WTC11 (cell line): ENCODE results near the gene CLASP1. TPM values are rescaled to one million over a fixed set of nuclear protein-coding genes. Genes with fewer than 3 reads are reported as not detected.

Source experiments
- ATAC-seq: fragments of 200-7000 bp; cut with Tn5 transposase; 2 replicates; pipeline ENCODE4 v1.10.0; 2021; ENCODE audit warnings: mild to moderate bottlenecking, moderate library complexity
- CTCF ChIA-PET: fragments of 300-600 bp; sonication (Branson Sonifier 250); formaldehyde crosslinking; loops from one replicate; lab custom pipeline; 2021; ENCODE audit warnings: antibody characterized with exemption; lab: Charles Lee
- POLR2A ChIA-PET: fragments of 350-600 bp; sonication (Branson Sonifier 250); formaldehyde crosslinking; loops from one replicate; lab custom pipeline; 2021; ENCODE audit warnings: antibody characterized with exemption; lab: Charles Lee
- DNase-seq: peaks from one replicate; pipeline ENCODE4 v3.0.0; 2021; ENCODE audit warnings: low spot score
- H3K27ac Mint-ChIP-seq: 2 replicates; pipeline ENCODE4 v1.8.0; 2021; ENCODE audit warnings: mixed read lengths
- H3K27me3 Mint-ChIP-seq: 2 replicates; pipeline ENCODE4 v1.8.0; 2021; ENCODE audit warnings: low read depth, mild to moderate bottlenecking, moderate library complexity, mixed read lengths
- H3K36me3 Mint-ChIP-seq: 2 replicates; pipeline ENCODE4 v1.8.0; 2021; ENCODE audit warnings: mixed read lengths
- H3K4me1 Mint-ChIP-seq: 2 replicates; pipeline ENCODE4 v1.8.0; 2022; ENCODE audit warnings: mixed read lengths
- H3K4me3 Mint-ChIP-seq: 2 replicates; pipeline ENCODE4 v1.8.0; 2021; ENCODE audit warnings: mild to moderate bottlenecking, moderate library complexity, mixed read lengths
- H3K9me3 Mint-ChIP-seq: 2 replicates; pipeline ENCODE4 v1.8.0; 2021; ENCODE audit warnings: mixed read lengths
- CREM ChIP-seq: sonication (generic); formaldehyde crosslinking; IDR thresholded peaks from 2 replicates; pipeline ENCODE4 v1.8.1; 2022; ENCODE audit warnings: mild to moderate bottlenecking, missing genetic modification reagents, moderate library complexity
- FOXJ3 ChIP-seq: sonication (generic); formaldehyde crosslinking; IDR thresholded peaks from 2 replicates; pipeline ENCODE4 v1.9.0; 2021; ENCODE audit warnings: missing genetic modification reagents, mild to moderate bottlenecking, borderline replicate concordance
- GABPB1 ChIP-seq: sonication (generic); formaldehyde crosslinking; IDR thresholded peaks from 2 replicates; pipeline ENCODE4 v1.8.1; 2023; ENCODE audit warnings: mild to moderate bottlenecking, missing genetic modification reagents
- GRHL2 ChIP-seq: fragments of 250-450 bp; sonication (Bioruptor Pico); IDR thresholded peaks from 2 replicates; pipeline ENCODE4 v1.8.0; 2022; ENCODE audit warnings: mild to moderate bottlenecking, moderate library complexity; ENCODE audit not compliant: insufficient replicate concordance, severe bottlenecking
- JAZF1 ChIP-seq: fragments of 250-450 bp; sonication (Bioruptor Pico); IDR thresholded peaks from 2 replicates; pipeline ENCODE4 v1.9.0; 2021; ENCODE audit warnings: moderate library complexity, mild to moderate bottlenecking, inconsistent platforms
- MYBL2 ChIP-seq: sonication (generic); formaldehyde crosslinking; IDR thresholded peaks from 2 replicates; pipeline ENCODE4 v1.8.1; 2023; ENCODE audit warnings: mild to moderate bottlenecking, moderate library complexity, missing genetic modification reagents
- NR3C1 ChIP-seq: sonication (generic); formaldehyde crosslinking; conservative IDR thresholded peaks from 2 replicates; pipeline ENCODE4 v1.8.1; 2023; ENCODE audit warnings: low read depth, mild to moderate bottlenecking, missing genetic modification reagents
- OVOL2 ChIP-seq: fragments of 250-450 bp; sonication (Bioruptor Pico); IDR thresholded peaks from 2 replicates; pipeline ENCODE4 v1.9.0; 2021; ENCODE audit warnings: mild to moderate bottlenecking, borderline replicate concordance
- SMAD3 ChIP-seq: sonication (generic); formaldehyde crosslinking; IDR thresholded peaks from 2 replicates; pipeline ENCODE4 v1.8.0; 2022; ENCODE audit warnings: missing genetic modification reagents, mild to moderate bottlenecking, borderline replicate concordance
- TEAD1 ChIP-seq: sonication (generic); formaldehyde crosslinking; IDR thresholded peaks from 2 replicates; pipeline ENCODE4 v1.8.0; 2022; ENCODE audit warnings: mild to moderate bottlenecking, missing genetic modification reagents
- ZBTB21 ChIP-seq: sonication (generic); formaldehyde crosslinking; IDR thresholded peaks from 2 replicates; pipeline ENCODE4 v1.8.1; 2023; ENCODE audit warnings: mild to moderate bottlenecking, missing genetic modification reagents, borderline replicate concordance
- ZNF219 ChIP-seq: sonication (generic); formaldehyde crosslinking; IDR thresholded peaks from 2 replicates; pipeline ENCODE4 v1.8.0; 2023; ENCODE audit warnings: missing genetic modification reagents, mild to moderate bottlenecking, borderline replicate concordance
- ZNF416 ChIP-seq: fragments of 250-450 bp; sonication (Bioruptor Pico); IDR thresholded peaks from 2 replicates; pipeline ENCODE4 v1.9.0; 2021; ENCODE audit warnings: mild to moderate bottlenecking, inconsistent platforms
- total RNA-seq: library from RNA; stranded (reverse); gene quantifications from 3 replicates; pipeline ENCODE4 v1.2.3, GENCODE V29; 2021
- TF ChIP-seq, protein P1 (sequence below): sonication (generic); formaldehyde crosslinking; IDR thresholded peaks from 2 replicates; pipeline ENCODE4 v1.8.0; 2022; ENCODE audit warnings: missing genetic modification reagents
- TF ChIP-seq, protein P2 (sequence below): sonication (generic); formaldehyde crosslinking; IDR thresholded peaks from 2 replicates; pipeline ENCODE4 v1.8.1; 2023; ENCODE audit warnings: mild to moderate bottlenecking, missing genetic modification reagents
- TF ChIP-seq, protein P3 (sequence below): sonication (generic); formaldehyde crosslinking; IDR thresholded peaks from 2 replicates; pipeline ENCODE4 v1.8.1; 2023; ENCODE audit warnings: mild to moderate bottlenecking, missing genetic modification reagents, moderate library complexity
- TF ChIP-seq, protein P4 (sequence below): fragments of 250-450 bp; sonication (Bioruptor Pico); IDR thresholded peaks from 2 replicates; pipeline ENCODE4 v1.9.0; 2021; ENCODE audit warnings: moderate library complexity, mild to moderate bottlenecking, inconsistent platforms, borderline replicate concordance
- TF ChIP-seq, protein P5 (sequence below): sonication (generic); formaldehyde crosslinking; IDR thresholded peaks from 2 replicates; pipeline ENCODE4 v1.8.1; 2022; ENCODE audit warnings: mild to moderate bottlenecking, missing genetic modification reagents, moderate library complexity, borderline replicate concordance
- TF ChIP-seq, protein P6 (sequence below): sonication (generic); formaldehyde crosslinking; IDR thresholded peaks from 2 replicates; pipeline ENCODE4 v1.8.0; 2022; ENCODE audit warnings: mild to moderate bottlenecking, missing genetic modification reagents

CLASP1 gene
- total RNA-seq, 1 experiment from 2014 or later: 50.0 TPM

DNA sequence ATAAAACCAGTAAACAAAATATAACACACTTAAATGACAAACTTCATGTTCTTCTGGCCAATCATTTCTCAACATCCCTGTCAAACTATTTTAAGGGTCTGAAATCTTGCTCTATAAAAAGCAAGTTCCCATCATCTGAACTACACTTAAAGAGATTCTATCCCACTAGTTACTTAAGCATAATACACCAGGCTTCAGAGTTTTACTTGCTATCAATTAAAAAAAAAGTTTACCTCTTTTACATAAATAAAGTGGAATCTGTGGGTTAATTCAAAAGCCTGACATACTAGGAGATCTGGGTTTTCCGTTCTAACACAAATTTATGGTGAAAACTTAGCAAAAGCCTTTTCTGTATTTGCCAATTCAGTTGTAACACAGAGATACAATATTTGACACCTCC, 1.9 kb downstream of the CLASP1 start (continued):
- TF ChIP-seq, protein P1, sequence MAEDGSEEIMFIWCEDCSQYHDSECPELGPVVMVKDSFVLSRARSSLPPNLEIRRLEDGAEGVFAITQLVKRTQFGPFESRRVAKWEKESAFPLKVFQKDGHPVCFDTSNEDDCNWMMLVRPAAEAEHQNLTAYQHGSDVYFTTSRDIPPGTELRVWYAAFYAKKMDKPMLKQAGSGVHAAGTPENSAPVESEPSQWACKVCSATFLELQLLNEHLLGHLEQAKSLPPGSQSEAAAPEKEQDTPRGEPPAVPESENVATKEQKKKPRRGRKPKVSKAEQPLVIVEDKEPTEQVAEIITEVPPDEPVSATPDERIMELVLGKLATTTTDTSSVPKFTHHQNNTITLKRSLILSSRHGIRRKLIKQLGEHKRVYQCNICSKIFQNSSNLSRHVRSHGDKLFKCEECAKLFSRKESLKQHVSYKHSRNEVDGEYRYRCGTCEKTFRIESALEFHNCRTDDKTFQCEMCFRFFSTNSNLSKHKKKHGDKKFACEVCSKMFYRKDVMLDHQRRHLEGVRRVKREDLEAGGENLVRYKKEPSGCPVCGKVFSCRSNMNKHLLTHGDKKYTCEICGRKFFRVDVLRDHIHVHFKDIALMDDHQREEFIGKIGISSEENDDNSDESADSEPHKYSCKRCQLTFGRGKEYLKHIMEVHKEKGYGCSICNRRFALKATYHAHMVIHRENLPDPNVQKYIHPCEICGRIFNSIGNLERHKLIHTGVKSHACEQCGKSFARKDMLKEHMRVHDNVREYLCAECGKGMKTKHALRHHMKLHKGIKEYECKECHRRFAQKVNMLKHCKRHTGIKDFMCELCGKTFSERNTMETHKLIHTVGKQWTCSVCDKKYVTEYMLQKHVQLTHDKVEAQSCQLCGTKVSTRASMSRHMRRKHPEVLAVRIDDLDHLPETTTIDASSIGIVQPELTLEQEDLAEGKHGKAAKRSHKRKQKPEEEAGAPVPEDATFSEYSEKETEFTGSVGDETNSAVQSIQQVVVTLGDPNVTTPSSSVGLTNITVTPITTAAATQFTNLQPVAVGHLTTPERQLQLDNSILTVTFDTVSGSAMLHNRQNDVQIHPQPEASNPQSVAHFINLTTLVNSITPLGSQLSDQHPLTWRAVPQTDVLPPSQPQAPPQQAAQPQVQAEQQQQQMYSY (CRISPR knock-in tag): no peak
- TF ChIP-seq JAZF1 (CRISPR knock-in tag) (no peak), CREM (CRISPR knock-in tag) (no peak)

DNA sequence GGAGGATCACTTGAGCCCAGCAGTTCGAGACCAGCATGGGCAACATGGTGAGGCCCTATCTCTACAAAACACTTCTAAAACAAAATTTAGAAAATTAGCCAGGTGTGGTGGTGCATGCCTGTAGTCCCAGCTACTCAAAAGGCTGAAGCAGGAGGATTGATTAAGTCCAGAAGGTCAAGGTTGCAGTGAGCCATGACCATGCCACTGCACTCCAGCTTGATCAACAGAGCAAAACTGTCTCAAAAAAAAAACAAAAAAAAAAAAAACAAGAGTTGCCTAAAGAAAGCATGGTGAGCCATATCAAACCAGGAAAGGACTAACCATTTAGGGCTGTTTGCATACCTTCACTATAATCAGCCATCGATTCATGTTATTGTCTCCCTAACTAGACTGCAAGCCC, 4.5 kb downstream of the CLASP1 start:
- no peak overlapping the region for H3K4me3 Mint-ChIP-seq
- no peak for DNase-seq
- ATAC-seq: no peak
- H3K9me3 Mint-ChIP-seq: peaks cover 4% of the 10 kb centered on the region; the same call in 1 of the 2 replicates
- H3K27me3 Mint-ChIP-seq: no peaks in the 10 kb centered on the region
- peaks cover 9% of the 10 kb centered on the region for H3K4me1 Mint-ChIP-seq
- POLR2A ChIA-PET: interaction anchor here (0.6 kb wide), 1 partner anchor 15 kb away, joined by 3 read pairs; no protein-coding TSS in a partner anchor
- CTCF ChIA-PET: no interaction called here
- TF ChIP-seq ZNF219 (CRISPR knock-in tag) (no peak), TEAD1 (CRISPR knock-in tag) (no peak), MYBL2 (no peak)
- TF ChIP-seq, protein P2, sequence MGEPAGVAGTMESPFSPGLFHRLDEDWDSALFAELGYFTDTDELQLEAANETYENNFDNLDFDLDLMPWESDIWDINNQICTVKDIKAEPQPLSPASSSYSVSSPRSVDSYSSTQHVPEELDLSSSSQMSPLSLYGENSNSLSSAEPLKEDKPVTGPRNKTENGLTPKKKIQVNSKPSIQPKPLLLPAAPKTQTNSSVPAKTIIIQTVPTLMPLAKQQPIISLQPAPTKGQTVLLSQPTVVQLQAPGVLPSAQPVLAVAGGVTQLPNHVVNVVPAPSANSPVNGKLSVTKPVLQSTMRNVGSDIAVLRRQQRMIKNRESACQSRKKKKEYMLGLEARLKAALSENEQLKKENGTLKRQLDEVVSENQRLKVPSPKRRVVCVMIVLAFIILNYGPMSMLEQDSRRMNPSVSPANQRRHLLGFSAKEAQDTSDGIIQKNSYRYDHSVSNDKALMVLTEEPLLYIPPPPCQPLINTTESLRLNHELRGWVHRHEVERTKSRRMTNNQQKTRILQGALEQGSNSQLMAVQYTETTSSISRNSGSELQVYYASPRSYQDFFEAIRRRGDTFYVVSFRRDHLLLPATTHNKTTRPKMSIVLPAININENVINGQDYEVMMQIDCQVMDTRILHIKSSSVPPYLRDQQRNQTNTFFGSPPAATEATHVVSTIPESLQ (CRISPR knock-in tag): no peak
- TF ChIP-seq, protein P3, sequence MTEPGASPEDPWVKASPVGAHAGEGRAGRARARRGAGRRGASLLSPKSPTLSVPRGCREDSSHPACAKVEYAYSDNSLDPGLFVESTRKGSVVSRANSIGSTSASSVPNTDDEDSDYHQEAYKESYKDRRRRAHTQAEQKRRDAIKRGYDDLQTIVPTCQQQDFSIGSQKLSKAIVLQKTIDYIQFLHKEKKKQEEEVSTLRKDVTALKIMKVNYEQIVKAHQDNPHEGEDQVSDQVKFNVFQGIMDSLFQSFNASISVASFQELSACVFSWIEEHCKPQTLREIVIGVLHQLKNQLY: no peak
- H3K36me3 Mint-ChIP-seq: peaks cover 14% of the 10 kb centered on the region
- peak overlapping the region; percentile 41; the same call in 1 of the 2 replicates for H3K27ac Mint-ChIP-seq

DNA sequence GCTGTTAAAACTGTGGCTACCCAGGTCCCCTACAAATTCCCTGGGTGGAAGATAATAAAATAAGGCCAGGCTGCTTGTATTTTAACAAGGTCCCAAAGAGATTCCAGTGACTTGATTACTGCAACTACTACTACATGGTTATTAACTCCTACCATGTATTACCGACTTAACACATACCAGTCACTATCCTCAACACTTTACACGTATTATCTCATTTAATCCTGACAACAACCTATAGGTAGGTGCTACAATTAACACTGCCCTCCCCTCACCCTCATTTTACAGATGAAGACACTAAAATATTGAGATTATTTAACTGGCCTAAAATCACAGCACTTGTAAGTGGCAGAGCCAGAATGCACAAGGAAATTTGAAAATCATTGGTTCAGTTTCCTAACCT, 5.4 kb downstream of the CLASP1 start:
- peak overlapping the region; percentile 13; the same call in 1 of the 2 replicates for H3K27ac Mint-ChIP-seq
- H3K36me3 Mint-ChIP-seq: peaks cover 22% of the 10 kb centered on the region
- CTCF ChIA-PET: no interaction called here
- H3K4me3 Mint-ChIP-seq: no peak overlapping the region
- POLR2A ChIA-PET: no interaction called here
- H3K27me3 Mint-ChIP-seq: no peaks in the 10 kb centered on the region
- H3K4me1 Mint-ChIP-seq: peaks cover 9% of the 10 kb centered on the region
- peaks cover 10% of the 10 kb centered on the region for H3K9me3 Mint-ChIP-seq
- DNase-seq (no peak), ATAC-seq (no peak)
- TF ChIP-seq, protein P4, sequence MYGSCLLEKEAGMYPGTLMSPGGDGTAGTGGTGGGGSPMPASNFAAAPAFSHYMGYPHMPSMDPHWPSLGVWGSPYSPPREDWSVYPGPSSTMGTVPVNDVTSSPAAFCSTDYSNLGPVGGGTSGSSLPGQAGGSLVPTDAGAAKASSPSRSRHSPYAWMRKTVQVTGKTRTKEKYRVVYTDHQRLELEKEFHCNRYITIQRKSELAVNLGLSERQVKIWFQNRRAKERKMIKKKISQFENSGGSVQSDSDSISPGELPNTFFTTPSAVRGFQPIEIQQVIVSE (CRISPR knock-in tag): no peak
- TF ChIP-seq, protein P2 (CRISPR knock-in tag): no peak
- TF ChIP-seq SMAD3 (CRISPR knock-in tag): no peak
- TF ChIP-seq GABPB1 (CRISPR knock-in tag): no peak
- TF ChIP-seq, protein P5, sequence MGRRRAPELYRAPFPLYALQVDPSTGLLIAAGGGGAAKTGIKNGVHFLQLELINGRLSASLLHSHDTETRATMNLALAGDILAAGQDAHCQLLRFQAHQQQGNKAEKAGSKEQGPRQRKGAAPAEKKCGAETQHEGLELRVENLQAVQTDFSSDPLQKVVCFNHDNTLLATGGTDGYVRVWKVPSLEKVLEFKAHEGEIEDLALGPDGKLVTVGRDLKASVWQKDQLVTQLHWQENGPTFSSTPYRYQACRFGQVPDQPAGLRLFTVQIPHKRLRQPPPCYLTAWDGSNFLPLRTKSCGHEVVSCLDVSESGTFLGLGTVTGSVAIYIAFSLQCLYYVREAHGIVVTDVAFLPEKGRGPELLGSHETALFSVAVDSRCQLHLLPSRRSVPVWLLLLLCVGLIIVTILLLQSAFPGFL: no peak
- TF ChIP-seq CREM (CRISPR knock-in tag): no peak
- no peak for TF ChIP-seq FOXJ3
- TF ChIP-seq ZBTB21 (CRISPR knock-in tag): no peak
- TF ChIP-seq ZNF416 (CRISPR knock-in tag): no peak
- TF ChIP-seq NR3C1 (CRISPR knock-in tag): no peak
- TF ChIP-seq ZNF219 (CRISPR knock-in tag): no peak
- TF ChIP-seq GRHL2 (CRISPR knock-in tag): no peak
- no peak for TF ChIP-seq OVOL2 (CRISPR knock-in tag)
- TF ChIP-seq, protein P6, sequence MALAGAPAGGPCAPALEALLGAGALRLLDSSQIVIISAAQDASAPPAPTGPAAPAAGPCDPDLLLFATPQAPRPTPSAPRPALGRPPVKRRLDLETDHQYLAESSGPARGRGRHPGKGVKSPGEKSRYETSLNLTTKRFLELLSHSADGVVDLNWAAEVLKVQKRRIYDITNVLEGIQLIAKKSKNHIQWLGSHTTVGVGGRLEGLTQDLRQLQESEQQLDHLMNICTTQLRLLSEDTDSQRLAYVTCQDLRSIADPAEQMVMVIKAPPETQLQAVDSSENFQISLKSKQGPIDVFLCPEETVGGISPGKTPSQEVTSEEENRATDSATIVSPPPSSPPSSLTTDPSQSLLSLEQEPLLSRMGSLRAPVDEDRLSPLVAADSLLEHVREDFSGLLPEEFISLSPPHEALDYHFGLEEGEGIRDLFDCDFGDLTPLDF (CRISPR knock-in tag): no peak
